Mucosa of descending colon (tissue), 3 donors: ENCODE data around the gene DHRS1. TPM values are rescaled to one million over a fixed set of nuclear protein-coding genes. Genes with fewer than 3 reads are reported as not detected.

Experiments used
- ATAC-seq: fragments of 200-7000 bp; cut with Tn5 transposase; one replicate; pipeline ENCODE4 v1.9.1; 2020; ENCODE audit warnings: mild to moderate bottlenecking, moderate library complexity
- DNase-seq, 3 donors: peaks; one replicate each; pipeline ENCODE4 v3.0.0-alpha.2; 2020
- H3K36me3 ChIP-seq: fragments of 200-600 bp; one replicate; pipeline ENCODE4 v1.8.0; 2021; ENCODE audit warnings: low read depth, mild to moderate bottlenecking
- H3K4me1 ChIP-seq: fragments of 200-600 bp; one replicate; pipeline ENCODE4 v1.8.0; 2021; ENCODE audit warnings: low read depth, mild to moderate bottlenecking
- H3K4me3 ChIP-seq: fragments of 200-600 bp; one replicate; pipeline ENCODE4 v1.8.0; 2021; ENCODE audit warnings: mild to moderate bottlenecking
- H3K9me3 ChIP-seq: fragments of 200-600 bp; one replicate; pipeline ENCODE4 v1.8.0; 2021; ENCODE audit warnings: mild to moderate bottlenecking
- intact Hi-C, 2 donors: fragments of 100-400 bp; cut with DNase I in 1 of 2; cut with micrococcal nuclease in 1 of 2; formaldehyde crosslinking; loops; one replicate each; pipeline versions ENCODE4 v1.11.0 to v1.11.1; 2022; cut with DNase I, micrococcal nuclease
- total RNA-seq, 3 donors: library from RNA; stranded (reverse); fragmentation: NEBNext Ultra II Directional in 2 of 3; extraction: Animal tissue kit (Norgen Biotek cat#: 25700) in 2 of 3; gene quantifications; one replicate each; pipeline versions ENCODE4 v1.2.1 to v1.2.4, GENCODE V29; 2021 to 2023
- TF ChIP-seq, protein P1 (sequence below): fragments of 200-600 bp; IDR thresholded peaks from one replicate; pipeline ENCODE4 v1.8.0; 2022; ENCODE audit warnings: antibody characterized with exemption, mild to moderate bottlenecking
- donor health status: DM: no; HTN: no; CAD: no; lungs with moderate emphysema.
- donor health status: DM: no; HTN: no; CAD: no.
- donor health status: DM: no; HTN: yes; CAD: no.

DHRS1 gene
- total RNA-seq, 3 donors from 2014 or later, result 30.6 to 56.9 (median 54.9) TPM

DNA sequence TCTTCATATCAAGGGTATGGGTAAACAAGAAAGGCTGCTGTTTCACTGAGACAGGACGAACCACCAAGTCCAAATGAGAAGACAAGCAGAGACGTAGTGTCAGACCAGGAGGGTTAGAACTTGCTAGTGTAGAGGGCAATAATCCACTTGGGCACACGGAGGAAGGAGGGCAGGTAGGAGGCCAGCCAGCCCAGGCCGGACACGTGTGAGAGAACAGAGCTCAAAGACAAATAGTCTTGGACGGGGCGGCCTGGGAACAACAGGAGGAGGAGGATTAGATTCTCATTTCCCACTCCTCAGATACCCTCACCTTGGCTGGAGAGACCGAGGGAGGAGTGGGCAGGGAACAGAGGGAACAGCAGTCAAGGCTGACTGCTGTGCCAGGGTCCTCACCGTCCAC is 8.8 kb downstream of the DHRS1 start:
- Histone ChIP-seq H3K4me3 (no peak overlapping the region), H3K36me3 (no peaks in the 10 kb centered on the region), H3K4me1 (no peaks in the 10 kb centered on the region), H3K9me3 (no peaks in the 10 kb centered on the region)
- TF ChIP-seq, protein P1, sequence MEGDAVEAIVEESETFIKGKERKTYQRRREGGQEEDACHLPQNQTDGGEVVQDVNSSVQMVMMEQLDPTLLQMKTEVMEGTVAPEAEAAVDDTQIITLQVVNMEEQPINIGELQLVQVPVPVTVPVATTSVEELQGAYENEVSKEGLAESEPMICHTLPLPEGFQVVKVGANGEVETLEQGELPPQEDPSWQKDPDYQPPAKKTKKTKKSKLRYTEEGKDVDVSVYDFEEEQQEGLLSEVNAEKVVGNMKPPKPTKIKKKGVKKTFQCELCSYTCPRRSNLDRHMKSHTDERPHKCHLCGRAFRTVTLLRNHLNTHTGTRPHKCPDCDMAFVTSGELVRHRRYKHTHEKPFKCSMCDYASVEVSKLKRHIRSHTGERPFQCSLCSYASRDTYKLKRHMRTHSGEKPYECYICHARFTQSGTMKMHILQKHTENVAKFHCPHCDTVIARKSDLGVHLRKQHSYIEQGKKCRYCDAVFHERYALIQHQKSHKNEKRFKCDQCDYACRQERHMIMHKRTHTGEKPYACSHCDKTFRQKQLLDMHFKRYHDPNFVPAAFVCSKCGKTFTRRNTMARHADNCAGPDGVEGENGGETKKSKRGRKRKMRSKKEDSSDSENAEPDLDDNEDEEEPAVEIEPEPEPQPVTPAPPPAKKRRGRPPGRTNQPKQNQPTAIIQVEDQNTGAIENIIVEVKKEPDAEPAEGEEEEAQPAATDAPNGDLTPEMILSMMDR, result no peak
- intact Hi-C loops, result no loop called here
- DNase-seq (no peak), ATAC-seq (no peak)

DNA sequence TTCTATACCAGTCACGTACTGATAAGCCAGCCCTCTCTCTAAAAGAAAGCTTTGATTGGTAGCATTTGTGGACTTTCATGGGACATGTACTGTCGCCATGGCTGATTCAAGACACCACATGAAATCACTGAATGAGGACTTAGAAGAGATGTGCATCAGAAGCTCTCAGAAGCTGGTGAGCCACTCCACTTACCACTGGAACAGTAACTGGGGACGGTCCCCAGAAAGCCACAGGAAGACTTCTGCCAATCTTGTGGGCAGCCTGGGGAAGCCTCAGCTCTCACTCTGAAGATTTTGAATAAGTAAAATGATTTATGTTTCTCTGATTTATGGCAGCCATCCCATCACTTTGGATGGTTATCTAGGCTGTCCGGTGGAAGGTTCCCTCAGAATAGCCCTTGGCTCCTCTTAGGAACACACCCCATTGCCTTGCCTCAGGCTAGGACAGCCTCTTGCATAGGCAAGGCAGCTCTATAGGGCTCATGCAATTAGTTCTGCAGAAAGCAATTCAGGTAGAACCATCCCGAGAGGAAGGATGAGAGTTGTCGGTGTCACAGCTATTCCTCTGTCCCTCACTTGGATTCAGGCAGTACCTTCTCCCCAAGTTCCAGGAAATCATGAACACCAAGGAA is 9.8 kb downstream of the DHRS1 start:
- intact Hi-C loops, result no loop called here
- H3K4me3 ChIP-seq, result no peak overlapping the region
- TF ChIP-seq, protein P1, result no peak
- no peaks in the 10 kb centered on the region for H3K4me1 ChIP-seq
- no peak for ATAC-seq
- DNase-seq, result no peak
- H3K9me3 ChIP-seq, result no peaks in the 10 kb centered on the region
- H3K36me3 ChIP-seq, result no peaks in the 10 kb centered on the region

DNA sequence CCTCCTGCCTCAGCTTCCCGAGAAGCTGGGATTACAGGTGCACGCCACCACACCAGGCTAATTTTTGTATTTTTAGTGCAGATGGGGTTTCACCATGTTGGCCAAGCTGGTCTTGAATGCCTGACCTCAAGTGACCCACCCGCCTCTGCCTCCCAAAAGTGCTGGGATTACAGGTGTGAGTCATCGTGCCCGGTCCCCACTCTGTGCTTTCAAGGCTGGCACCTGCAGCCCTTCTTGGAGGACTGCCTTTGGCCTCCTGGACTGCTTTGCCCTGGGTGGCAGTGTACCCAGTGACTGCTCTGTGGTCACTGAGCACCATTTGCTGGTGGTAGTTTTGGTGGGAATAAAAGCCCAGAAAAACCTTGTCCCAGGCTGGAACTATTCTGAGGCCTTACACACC is 12.6 kb downstream of the DHRS1 start:
- intact Hi-C loops, result no loop called here
- H3K4me1 ChIP-seq, result no peaks in the 10 kb centered on the region
- TF ChIP-seq, protein P1, result no peak
- DNase-seq (no peak), ATAC-seq (no peak)
- no peaks in the 10 kb centered on the region for H3K9me3 ChIP-seq
- no peaks in the 10 kb centered on the region for H3K36me3 ChIP-seq
- no peak overlapping the region for H3K4me3 ChIP-seq

DNA sequence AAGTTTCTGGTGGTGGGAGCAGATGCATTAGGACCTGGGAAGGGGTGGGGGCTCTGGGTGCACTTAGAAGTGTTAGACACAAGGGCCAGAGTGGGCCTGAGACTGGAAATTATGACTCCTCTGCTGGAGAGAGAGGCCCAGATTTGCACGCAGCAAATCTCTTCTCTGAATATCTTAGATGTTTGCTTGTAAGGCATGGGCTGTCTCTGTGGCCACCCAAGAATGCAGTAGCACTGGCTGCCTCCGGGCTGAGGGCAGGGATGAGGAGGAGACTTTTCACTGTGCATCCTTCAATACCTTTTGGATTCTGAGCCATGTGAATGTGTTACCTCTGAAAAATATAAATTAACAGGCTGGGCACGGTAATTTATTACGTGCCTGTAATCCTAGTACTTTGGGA is 14.2 kb downstream of the DHRS1 start:
- TF ChIP-seq, protein P1, result no peak
- intact Hi-C loops, result no loop called here
- Histone ChIP-seq H3K4me3 (no peak overlapping the region), H3K9me3 (no peaks in the 10 kb centered on the region), H3K36me3 (no peaks in the 10 kb centered on the region), H3K4me1 (no peaks in the 10 kb centered on the region)
- DNase-seq, result no peak
- no peak for ATAC-seq

DNA sequence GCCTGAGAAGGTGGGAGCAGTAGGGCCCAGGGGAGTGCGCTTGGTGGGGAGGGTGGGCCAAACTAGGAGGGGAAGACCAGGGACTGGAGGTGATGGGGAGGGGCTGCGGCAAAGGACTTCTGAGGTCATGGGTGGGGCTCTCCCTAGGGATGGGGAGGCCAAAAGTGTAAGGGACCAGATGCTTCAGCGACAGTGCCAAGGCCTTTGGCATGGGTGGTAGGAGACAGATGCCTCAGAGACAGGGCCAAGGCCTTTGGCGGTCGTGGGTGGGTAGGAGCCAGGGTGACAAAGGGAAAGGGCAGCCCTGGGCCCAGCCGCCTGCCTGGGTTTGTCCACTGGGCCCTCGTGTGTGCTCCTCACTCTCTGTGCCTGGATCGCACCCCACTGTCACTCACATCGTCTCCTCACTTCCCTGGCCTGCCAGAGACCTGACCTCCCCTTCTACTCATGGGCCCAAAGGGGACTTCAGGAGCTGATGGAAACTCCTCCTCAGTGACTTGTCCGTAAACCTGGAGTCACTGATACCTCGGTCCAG is 15.0 kb downstream of the DHRS1 start:
- intact Hi-C loops, result no loop called here
- Histone ChIP-seq H3K9me3 (no peaks in the 10 kb centered on the region), H3K4me3 (no peak overlapping the region), H3K4me1 (no peaks in the 10 kb centered on the region), H3K36me3 (no peaks in the 10 kb centered on the region)
- TF ChIP-seq, protein P1, result no peak
- ATAC-seq (no peak), DNase-seq (no peak)
